Ishikawa (cell line): ENCODE measurements around the gene RAPGEF2.

Source experiments
- CEBPB ChIP-seq: IDR thresholded peaks from 2 replicates; pipeline ENCODE4 v1.6.1; 2012
- EGR1 ChIP-seq: IDR thresholded peaks from 2 replicates; pipeline ENCODE4 v1.6.1; 2012
- EP300 ChIP-seq: IDR thresholded peaks from 2 replicates; pipeline ENCODE4 v1.6.1; 2012; ENCODE audit warnings: borderline replicate concordance
- FOXM1 ChIP-seq: IDR thresholded peaks from 2 replicates; pipeline ENCODE4 v1.6.1; 2012; ENCODE audit warnings: low read depth, borderline replicate concordance
- MAX ChIP-seq: IDR thresholded peaks from 2 replicates; pipeline ENCODE4 v1.6.1; 2012
- RAD21 ChIP-seq: IDR thresholded peaks from 2 replicates; pipeline ENCODE4 v1.6.1; 2012; ENCODE audit warnings: low read depth
- REST ChIP-seq: IDR thresholded peaks from 2 replicates; pipeline ENCODE4 v1.6.1; 2012; ENCODE audit warnings: low read depth, mild to moderate bottlenecking
- TAF1 ChIP-seq: IDR thresholded peaks from 2 replicates; pipeline ENCODE4 v1.6.1; 2012; ENCODE audit warnings: low read depth, mild to moderate bottlenecking
- TEAD4 ChIP-seq: IDR thresholded peaks from 2 replicates; pipeline ENCODE4 v1.6.1; 2012
- USF1 ChIP-seq: IDR thresholded peaks from 2 replicates; pipeline ENCODE4 v1.6.1; 2012
- YY1 ChIP-seq: IDR thresholded peaks from 2 replicates; pipeline ENCODE4 v1.6.1; 2012; ENCODE audit warnings: low read depth
- ZBTB7A ChIP-seq: IDR thresholded peaks from 2 replicates; pipeline ENCODE4 v1.6.1; 2012; ENCODE audit warnings: low read depth

GRCh38 chr4:159282329-159282728 lies 179.4 kb downstream of the RAPGEF2 start:
- TF ChIP-seq EP300 (no peak), REST (no peak), FOXM1 (no peak), YY1 (no peak), TAF1 (no peak), RAD21 (no peak), MAX (no peak), ZBTB7A (no peak), CEBPB (no peak), TEAD4 (no peak), EGR1 (no peak), USF1 (no peak)
